SH-SY5Y (cell line): ENCODE data around the gene ARVCF.

Experiments used
- GATA2 ChIP-seq: IDR thresholded peaks from 2 replicates; pipeline ENCODE4 v1.6.1; 2011; ENCODE audit warnings: mild to moderate bottlenecking, low read depth, low read length
- GATA3 ChIP-seq: IDR thresholded peaks from 2 replicates; pipeline ENCODE4 v1.6.1; 2011; ENCODE audit warnings: low read depth, mild to moderate bottlenecking, low read length, moderate library complexity

DNA sequence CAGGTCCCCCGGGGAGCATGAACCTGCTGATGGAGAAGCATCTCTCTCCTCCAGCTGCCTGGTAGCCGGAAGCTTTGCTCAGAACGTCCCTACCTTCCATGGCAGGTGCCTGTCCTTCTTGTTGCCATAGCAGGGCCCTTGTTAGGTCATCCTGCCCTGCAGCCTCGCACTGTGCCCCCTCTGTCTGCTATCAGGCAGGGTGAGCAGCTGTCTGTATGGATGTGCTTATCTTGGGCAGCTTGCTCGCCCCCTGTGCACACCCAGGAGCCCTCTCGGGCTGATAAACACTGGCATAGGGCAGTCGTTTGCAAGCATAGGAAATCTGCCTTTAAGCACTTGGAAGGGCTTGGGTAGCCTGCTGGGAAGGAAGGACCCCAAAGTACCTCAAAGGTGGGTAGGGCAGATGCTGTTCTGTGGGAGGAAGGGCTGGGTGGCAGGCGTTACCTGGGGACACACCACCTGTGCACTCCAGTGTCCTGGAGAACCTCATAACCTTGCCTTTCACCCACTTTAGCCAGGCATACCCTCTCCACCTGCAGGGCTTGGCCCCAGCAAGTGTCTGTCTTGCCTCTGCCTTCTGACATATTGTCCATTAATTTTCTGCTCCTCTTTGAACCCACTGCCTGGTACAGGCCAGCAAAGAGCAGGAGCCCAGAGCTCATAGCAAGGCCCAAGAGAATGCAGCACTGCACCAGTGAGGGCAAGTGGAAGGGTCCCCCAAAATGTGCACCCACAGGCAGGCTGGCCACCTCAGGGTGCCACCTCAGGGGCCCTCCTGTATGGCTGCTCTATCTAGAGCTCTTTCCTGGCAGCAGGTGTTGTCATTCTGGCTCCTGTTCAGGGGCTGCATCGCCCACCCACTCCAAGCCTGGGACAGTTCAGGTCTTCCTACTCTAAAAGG lies 83.0 kb downstream of the ARVCF start:
- TF ChIP-seq GATA2 (no peak), GATA3 (no peak)
